Mesothelial cell of epicardium (in vitro differentiated cells): Measurements from ENCODE around the gene CPED1. TPM values are rescaled to one million over a fixed set of nuclear protein-coding genes. Genes with fewer than 3 reads are reported as not detected.
A peak's percentile ranks its signal among the peaks of the same experiment; 100 is the strongest.

Experiments
- DNase-seq, 2 experiments: peaks; one replicate each; pipeline ENCODE4 v3.0.0; 2021; ENCODE audit warnings: low spot score in 2 of 2; ENCODE audit not compliant: unreplicated experiment in 2 of 2
- H3K27ac Mint-ChIP-seq: 2 replicates; pipeline ENCODE4 v1.8.0; 2021; ENCODE audit warnings: mixed read lengths
- H3K27me3 Mint-ChIP-seq: 2 replicates; pipeline ENCODE4 v1.8.0; 2021; ENCODE audit warnings: low read depth, mixed read lengths
- H3K36me3 Mint-ChIP-seq: 2 replicates; pipeline ENCODE4 v1.8.0; 2021; ENCODE audit warnings: mixed read lengths
- H3K4me1 Mint-ChIP-seq: 2 replicates; pipeline ENCODE4 v1.8.0; 2021; ENCODE audit warnings: mixed read lengths
- H3K4me3 Mint-ChIP-seq: 2 replicates; pipeline ENCODE4 v1.8.0; 2021; ENCODE audit warnings: mild to moderate bottlenecking, moderate library complexity, mixed read lengths
- H3K9me3 Mint-ChIP-seq: 2 replicates; pipeline ENCODE4 v1.8.0; 2021; ENCODE audit warnings: mixed read lengths
- total RNA-seq: library from RNA; stranded (reverse); gene quantifications from 3 replicates; pipeline ENCODE4 v1.2.1, GENCODE V29; 2021
- TF ChIP-seq, protein P1 (sequence below): fragments of 200-600 bp; sonication (generic); IDR thresholded peaks from one replicate; pipeline ENCODE4 v1.5.0; 2021; ENCODE audit warnings: antibody characterized with exemption; ENCODE audit not compliant: unreplicated experiment

CPED1 gene
- total RNA-seq, 1 donor from 2014 or later, result 25.6 TPM

DNA sequence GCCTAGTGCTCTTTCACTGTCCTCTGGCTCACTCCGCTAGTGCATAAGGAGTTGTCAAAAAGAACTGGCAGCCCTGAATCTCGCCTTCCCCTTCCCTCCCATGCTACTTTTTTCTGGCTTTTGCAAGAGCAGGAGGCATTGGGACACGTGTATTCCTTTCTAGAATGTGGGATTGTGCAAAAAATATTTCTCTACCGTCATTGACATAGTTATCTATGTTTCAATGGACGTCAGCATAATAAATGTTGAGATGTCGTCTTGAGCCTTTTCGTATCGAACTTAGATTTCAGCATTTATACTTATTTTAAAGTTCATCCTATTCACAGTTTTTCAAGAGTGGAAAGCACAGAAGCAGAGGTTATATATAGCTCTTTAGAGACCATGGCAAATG, 37.2 kb upstream of the CPED1 start:
- Mint-ChIP-seq H3K27ac (peak overlapping the region; percentile 99), H3K36me3 (peaks cover 7% of the 10 kb centered on the region), H3K27me3 (no peaks in the 10 kb centered on the region), H3K9me3 (no peaks in the 10 kb centered on the region), H3K4me3 (peak overlapping the region; percentile 88), H3K4me1 (peaks cover 21% of the 10 kb centered on the region)
- TF ChIP-seq, protein P1, sequence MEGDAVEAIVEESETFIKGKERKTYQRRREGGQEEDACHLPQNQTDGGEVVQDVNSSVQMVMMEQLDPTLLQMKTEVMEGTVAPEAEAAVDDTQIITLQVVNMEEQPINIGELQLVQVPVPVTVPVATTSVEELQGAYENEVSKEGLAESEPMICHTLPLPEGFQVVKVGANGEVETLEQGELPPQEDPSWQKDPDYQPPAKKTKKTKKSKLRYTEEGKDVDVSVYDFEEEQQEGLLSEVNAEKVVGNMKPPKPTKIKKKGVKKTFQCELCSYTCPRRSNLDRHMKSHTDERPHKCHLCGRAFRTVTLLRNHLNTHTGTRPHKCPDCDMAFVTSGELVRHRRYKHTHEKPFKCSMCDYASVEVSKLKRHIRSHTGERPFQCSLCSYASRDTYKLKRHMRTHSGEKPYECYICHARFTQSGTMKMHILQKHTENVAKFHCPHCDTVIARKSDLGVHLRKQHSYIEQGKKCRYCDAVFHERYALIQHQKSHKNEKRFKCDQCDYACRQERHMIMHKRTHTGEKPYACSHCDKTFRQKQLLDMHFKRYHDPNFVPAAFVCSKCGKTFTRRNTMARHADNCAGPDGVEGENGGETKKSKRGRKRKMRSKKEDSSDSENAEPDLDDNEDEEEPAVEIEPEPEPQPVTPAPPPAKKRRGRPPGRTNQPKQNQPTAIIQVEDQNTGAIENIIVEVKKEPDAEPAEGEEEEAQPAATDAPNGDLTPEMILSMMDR, result no peak
- no peak for DNase-seq

DNA sequence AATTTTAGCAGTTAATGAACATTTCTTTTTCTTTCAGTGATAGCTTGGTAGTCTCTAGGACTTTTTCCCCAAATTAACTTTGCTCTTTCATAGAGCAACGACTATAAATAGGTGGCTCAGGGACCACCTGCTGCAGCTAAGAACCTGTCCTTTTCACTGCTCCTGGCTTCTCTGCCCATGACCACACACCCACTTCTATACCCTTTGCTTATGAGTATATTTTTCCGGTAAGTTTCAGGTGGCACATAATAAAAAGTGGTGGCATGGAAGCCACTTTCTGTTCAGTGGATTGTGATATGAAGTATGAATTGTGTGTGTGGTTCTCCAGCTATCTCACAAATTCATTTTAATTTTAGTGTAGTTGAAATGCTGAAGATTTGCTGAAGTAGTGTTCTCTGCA, 36.7 kb upstream of the CPED1 start:
- Mint-ChIP-seq H3K36me3 (peaks cover 8% of the 10 kb centered on the region), H3K9me3 (no peaks in the 10 kb centered on the region), H3K4me1 (peaks cover 21% of the 10 kb centered on the region), H3K4me3 (peak overlapping the region; percentile 88), H3K27ac (no peak overlapping the region), H3K27me3 (no peaks in the 10 kb centered on the region)
- TF ChIP-seq, protein P1, result no peak
- no peak for DNase-seq

DNA sequence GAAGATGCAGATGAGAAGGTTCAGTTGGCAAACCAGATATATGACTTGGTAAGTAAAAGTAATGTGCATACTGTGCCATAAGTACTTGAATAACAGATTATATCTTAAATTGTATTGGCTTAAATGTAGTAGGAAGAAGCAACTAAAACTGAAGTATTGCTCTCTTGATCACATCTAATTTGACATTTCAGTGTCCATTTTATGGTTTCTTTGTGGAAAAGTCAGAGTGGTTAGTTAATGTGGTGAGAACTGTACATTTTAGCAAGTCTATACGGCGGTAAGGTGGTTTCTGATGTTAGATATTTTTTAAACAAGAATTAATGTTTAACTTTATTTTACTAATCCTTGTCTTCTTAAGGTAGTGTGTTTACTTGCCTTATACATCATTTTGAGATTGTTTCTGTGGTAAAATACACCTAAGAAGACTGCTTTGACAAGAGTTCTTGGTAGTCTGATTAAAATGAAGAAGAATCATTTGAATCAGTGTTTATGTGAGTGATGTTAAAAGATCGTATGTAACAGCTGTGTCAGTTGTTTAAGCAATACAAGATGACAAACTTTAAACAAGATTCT, 32.8 kb upstream of the CPED1 start:
- H3K9me3 Mint-ChIP-seq, result no peaks in the 10 kb centered on the region
- H3K4me1 Mint-ChIP-seq, result peaks cover 12% of the 10 kb centered on the region
- peaks cover 24% of the 10 kb centered on the region for H3K36me3 Mint-ChIP-seq
- TF ChIP-seq, protein P1, result no peak
- H3K4me3 Mint-ChIP-seq, result no peak overlapping the region
- H3K27ac Mint-ChIP-seq, result no peak overlapping the region
- H3K27me3 Mint-ChIP-seq, result no peaks in the 10 kb centered on the region
- DNase-seq, result no peak

DNA sequence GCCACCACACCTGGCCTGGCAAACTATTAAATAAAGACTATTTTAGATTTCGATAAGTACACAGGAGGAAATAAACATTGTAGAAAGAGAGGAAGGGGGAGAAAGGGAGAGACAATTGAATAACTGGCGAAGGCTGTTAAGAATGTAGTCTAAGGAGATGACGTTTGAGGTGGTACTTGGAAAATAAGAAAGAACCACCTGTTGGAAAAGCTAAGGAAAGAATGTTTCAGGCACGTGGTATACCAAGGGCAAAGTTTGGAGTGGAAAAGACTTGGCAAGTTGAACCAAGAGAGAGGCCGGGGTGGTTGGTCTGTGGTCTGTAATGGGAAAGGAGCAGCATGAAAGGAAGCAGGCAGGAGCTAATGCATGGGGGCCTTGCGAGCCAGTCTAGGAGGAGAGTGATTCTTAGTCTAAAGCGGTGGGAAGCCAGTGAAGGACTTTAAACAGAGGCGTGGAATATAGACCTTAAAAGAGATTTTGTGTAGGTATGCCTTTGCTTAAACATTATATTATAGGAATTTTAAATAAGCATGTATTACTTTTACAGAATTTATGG, 28.5 kb upstream of the CPED1 start:
- no peaks in the 10 kb centered on the region for H3K27me3 Mint-ChIP-seq
- H3K4me3 Mint-ChIP-seq, result no peak overlapping the region
- H3K36me3 Mint-ChIP-seq, result peaks cover 27% of the 10 kb centered on the region
- H3K4me1 Mint-ChIP-seq, result no peaks in the 10 kb centered on the region
- no peaks in the 10 kb centered on the region for H3K9me3 Mint-ChIP-seq
- no peak overlapping the region for H3K27ac Mint-ChIP-seq
- TF ChIP-seq, protein P1, result no peak
- DNase-seq, result no peak

DNA sequence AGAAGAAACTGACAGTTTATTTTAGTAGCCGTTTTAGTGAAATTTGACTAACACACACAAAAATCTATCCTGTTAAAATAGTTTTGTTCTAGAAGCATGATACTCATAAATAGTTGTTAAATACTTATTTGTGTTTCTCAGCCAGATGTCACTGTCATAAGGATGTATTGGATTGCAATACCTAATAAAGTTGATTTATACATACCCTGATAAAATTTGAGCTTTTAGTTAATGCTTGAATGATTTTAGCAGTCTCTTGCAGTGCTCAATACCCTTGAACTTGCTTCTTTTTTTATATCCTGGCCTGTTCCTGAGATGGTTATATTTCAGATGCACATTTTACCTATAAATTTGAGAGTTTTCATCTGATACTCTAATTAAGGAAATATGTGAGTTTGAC, 27.8 kb upstream of the CPED1 start:
- Mint-ChIP-seq H3K9me3 (no peaks in the 10 kb centered on the region), H3K36me3 (peaks cover 24% of the 10 kb centered on the region), H3K4me1 (no peaks in the 10 kb centered on the region)

More for the DNA sequence above, 27.8 kb upstream of the CPED1 start:
- no peak for DNase-seq
- Mint-ChIP-seq H3K4me3 (no peak overlapping the region), H3K27ac (no peak overlapping the region), H3K27me3 (no peaks in the 10 kb centered on the region)
- TF ChIP-seq, protein P1, result no peak
